Activated CD4-positive, alpha-beta T cell treated with anti-CD3 and anti-CD28 coated beads, Interleukin-2, Interleukin-6, amounts not matched to agents 100 ng/mL and 50 ng/mL, durations not matched to agents 16 hours and 8 hours (primary cell): ENCODE results near the gene ATP2C2.

Source experiments
- DNase-seq: peaks from one replicate; pipeline ENCODE4 v3.0.0-alpha.2; 2020

The ATP2C2 gene

DNA sequence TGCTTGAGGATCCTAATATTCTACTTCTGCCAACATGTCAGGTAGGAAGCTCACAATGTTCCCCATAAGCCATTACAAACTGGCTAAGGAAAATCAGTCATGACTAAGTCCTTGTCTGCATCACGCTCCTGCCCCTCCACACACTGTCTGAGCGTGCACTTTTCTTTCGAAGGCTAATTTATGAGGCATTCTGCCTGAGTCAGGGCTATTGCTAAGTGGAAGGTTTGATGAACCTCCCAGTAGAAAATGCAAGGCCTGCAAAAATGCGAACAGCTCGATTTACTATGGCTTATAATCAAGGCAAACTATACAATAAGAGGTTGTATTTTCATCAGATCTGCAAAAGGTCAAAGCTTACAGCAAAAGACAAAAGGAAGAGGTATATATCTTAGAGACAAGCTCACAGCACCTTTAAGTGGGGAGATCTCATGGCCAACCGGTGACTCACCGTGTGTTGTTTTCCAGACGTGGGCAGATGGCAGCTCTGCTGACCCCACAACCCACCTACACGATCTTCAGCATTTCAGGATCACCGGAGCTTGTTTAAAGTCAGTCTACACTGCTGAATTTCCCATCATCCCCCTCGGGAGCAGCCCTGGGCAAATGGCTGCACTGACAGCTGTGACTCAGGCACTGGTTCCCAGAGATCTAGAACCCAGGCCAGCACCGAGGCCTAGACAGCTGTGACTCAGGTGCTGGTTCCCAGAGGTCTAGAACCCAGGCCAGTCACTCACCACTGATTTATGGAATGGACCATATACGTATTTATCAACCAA lies 110.0 kb downstream of the ATP2C2 start:
- no peak for DNase-seq

DNA sequence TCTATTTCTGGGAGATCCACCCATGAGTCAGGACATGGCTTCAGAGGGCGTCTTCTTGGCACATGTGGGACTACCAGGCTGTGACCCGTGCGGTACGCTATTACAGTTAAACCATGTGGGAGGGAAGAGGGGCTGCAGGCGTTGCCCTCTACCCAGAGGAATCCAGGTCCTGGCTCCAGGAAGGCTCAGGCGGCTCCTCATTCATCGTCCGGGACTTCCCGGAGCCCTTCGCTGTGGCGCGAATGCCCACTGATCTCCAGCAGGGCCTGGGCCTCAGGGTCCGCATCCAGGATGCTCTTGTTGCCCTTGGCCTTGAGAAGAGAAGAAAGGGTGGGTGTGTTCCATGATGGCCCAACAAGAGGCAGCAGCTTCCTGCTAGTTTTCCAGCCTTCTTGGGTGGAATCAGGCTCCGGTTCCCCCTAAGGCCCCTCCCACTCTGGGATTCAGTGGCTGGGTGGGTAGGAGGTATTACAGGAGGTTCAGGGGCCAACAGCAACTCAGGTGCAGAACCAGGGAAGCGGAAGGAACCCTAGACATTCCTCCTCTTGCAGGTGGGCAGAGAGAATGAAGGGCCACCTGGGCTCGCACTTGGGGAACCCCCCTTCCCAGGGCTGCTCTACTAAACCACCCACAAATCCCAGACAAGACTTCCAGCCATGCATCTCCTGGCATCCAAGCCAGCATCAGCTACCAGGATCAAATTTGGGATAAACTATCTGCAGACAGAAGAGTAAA lies 111.5 kb downstream of the ATP2C2 start:
- DNase-seq = no peak

DNA sequence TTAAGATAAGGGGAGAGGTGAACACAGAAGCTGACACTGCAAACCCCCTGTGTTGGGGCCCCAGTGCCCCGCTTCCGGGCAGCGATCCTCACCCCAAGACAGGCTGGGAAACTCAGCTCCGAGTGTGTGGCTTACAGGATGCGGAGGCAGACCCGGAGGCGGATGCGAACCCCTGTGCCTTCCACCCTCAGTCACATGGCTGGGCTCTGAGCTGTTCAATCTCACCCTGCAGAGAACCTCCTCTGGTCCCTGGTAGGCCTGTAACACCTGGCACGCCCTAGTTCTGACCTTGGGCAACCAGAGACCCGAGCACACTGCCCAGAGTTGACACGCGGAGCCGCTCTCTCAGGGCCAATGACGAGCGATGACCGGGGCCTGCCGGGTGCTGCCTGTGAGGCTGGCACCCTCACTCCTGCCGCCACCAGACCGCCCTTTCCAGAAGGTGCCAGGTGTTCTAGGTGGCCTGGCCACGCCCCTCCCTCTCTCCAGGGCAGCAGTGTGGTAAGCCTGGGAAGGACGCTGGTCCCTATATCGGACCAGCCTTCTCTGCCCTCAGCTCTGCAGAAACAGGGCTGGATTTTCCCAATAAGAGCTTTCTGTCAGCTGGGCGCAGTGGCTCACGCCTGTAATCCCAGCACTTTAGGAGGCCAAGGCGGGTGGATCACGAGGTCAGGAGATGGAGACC lies 112.9 kb downstream of the ATP2C2 start:
- DNase-seq = no peak

DNA sequence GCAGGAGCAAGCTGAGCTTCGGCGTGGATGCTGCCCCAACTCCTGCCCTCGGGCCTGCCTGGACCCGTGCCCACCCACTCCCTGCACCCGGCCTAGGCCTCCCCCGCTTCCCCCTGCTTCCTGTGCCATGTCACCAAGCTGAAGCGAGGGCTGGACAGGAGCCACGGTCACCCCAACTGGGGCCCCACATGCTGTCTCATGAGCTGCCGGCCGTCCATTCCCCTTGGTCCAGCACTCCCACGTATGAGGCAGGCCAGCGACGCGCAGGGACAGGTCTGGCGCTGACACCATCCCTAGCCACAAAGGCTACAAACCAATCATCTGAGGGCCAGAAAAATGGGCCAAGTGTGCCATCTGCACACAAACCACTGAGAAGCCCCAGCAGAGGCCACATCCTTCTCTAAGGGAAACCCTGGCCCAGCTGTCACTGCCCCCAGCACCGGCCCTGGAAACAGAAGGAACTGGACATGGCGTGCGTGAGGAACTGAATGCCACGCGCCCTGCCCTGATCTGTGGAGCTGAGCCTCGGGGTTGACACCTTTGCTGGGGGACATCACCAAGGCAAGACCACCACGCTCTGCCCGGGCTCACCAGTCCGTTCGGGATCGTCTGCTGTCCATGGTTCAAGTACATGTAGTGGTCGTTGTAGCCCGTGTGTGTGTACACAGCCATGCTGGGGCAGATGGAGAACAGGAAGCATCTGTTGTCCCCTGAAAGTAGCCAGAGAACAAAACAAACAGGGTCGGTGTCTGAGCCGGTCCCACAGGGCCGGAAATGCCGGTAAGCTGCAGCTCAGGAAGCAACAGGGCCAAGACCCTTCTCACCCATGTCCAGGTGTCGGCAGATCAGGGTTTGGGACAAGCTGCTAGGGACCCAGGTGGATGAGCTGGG lies 113.9 kb downstream of the ATP2C2 start:
- DNase-seq = no peak

DNA sequence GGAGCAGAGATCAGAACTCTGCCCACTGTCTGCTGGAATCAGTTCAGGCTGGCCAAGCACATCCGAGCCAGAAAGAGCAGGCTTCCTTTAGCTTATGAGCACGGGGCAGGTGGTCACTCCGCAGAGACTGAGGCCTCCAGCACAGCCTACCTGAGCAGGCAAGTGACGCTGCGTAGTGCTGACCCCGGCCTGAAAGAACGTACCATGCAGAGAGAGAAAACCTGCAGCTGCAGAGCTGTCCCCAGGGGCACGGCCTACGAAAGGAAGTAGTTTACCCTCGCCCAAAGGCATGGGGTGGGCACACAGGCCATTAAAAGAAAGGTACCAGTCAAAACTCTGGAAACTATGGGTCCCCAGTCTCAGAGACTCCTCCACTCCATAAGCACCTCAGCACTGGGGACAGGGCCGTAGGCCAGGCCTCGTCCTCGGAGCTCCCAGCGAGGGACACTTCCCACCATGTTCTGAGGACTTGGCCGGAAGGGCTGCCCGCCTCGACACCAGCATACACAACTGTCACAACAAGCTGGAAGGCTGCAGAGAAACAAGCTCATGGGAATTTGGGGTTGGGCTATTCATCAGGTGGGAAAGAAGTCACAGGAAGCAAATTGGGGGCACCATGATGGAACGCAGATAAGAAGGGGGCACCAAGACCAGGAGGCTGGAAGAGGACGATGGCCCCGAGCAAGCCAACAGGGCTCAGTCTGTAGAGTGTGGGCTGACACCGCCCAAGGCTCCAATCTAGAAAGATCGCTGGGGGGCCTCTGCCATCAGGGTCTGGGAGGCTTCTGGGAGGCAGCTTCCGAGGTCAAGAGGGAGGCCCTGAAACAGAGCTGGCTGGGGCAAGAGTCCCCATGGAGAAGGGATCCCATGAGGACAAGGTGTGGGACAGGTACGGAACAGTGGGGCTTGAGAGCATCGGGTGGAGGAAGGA lies 114.9 kb downstream of the ATP2C2 start:
- no peak for DNase-seq

DNA sequence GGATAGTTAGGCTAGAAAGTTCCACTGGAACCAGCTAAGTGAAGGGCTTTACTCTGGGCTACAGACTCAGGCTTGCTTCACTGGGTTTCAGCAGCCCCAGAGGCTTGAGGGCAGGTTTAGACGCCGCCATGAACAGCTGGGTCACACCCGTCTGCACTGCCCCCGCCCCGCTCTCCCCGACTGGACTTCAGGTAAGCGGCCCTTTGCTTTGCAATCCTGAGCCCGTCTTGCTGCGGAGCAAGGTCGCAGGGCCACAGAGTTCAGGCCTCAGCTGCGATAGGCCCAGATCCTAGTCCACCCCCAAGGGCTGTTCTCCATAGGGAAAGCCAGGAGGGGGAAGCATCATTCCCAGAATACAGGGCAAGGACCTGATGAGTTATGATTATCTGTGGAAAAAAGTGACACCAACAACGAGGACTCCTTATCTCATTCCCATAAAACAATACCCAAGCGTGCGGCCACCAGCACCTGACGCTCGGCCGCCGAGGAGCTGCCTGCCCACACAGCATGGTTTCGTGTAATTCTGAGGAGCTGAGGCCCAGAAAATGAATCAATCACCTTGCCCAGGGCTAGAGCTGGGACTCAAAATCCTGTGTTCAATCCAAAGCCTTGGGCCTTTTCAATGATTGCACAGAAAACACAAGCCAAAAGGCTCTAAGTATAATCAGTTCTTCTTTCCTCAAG lies 115.7 kb downstream of the ATP2C2 start:
- no peak for DNase-seq

DNA sequence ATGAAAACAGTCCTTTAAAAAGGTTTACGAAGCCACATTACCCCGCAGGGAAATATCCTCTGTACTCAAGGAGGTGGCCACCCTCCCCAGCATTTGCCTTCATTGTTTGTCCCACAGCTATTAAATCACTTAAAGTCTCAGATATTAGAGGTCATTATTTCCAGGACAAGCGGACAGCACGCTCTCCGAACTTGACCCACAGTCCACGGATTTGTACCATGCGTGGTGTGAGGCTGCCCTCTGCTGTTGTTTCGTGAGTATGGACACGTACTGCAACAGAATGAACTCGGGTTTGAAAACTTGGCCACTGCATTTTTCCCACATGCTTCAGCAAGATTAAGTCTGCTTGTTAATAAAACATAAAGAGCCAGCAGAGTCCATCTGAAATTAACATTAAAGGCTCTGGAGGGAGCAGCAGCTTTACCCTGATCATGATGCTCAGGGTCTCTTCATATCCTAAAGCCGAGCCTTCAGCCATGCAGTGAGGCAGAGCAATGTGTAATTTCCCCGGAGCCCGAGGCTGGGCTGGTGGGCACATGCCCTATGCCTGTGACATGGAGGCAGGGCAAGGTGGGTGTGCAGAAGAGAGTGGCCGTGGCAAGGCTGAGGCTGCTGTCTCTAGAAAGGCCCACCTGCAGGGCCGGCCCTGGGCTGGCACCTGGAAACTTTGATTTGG lies 116.4 kb downstream of the ATP2C2 start:
- DNase-seq = peak; percentile 15

DNA sequence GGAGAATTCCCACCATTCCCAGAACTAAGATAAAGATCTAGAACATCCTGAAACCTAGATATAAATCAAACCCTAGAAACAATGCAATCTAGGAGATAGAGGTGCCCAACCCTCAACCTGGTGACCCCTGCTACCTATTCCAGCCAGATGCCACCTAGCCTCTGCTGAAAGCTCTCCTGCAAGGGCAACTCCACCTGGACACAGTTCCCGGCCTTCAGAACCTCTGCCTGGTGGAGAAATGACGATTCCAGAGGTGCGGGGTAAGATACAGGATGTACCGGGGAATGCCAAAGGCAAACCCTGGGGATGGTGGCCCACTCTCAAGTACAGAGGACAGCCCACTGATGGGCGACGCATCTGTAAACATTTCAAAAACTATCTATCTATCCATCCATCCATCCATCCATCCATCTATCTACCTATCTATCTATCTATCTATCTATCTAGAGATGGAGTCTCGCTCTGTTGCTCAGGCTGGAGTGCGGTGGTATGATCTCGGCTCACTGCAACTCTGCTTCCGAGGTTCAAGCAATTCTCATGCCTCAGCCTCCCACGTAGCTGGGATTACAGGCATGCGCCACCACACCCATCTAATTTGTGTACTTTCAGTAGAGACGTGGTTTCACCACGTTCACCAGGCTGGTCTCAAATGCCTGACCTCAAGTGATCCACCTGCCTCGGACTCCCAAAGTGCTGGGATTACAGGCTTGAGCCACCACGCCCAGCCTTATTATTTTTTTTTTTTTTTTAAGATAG lies 117.1 kb downstream of the ATP2C2 start:
- DNase-seq = no peak

DNA sequence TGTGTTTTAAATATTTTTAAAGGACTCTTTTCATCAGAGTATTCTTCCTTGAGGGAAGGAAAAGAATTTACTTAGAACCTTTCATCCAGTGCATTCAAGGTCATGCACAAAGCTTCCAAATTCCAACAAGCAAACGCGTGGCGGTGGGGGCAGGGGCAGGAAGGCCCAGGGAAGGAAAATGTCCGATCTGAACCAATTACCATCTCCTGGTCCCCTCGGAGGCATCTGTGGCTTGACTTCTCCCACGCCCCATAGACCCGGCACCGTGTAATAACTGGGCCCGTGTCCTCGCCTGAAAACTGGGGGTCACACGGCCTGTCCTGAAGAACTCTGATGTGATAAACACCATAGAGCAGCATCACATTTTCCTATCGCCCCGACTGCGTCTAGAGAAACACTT lies 117.8 kb downstream of the ATP2C2 start:
- DNase-seq = no peak

DNA sequence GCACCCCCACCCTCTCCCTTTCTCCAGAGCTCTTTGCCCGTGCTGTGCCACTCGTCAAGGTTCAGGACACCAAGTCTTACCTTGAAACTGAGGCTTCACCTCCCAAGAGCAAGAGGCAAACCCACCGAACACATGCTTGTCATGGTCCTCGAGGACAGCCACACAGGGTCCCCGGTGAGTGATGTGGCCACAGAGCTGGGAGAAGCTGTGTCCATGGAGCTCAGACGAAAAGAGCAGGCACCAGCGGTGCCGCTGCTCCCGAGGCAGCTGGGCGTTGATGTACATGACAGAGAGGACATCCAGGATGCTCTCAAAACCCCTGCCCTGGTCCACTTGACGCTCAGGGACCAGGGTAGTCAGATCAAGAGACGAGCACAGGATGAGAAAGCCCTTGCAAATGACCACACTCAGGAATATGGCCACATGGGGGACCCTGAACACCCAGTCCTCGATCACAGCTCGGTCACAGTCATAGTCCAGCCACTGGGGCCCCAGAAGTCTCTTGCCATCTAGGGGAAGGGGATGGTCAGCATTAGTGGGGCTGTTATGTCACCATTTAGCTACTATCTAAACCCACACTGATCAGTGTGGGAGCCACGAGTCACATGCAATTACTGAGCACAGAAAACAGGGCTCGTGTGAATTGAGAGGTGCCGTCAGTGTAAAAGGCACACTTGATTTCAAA lies 118.4 kb downstream of the ATP2C2 start:
- no peak for DNase-seq

DNA sequence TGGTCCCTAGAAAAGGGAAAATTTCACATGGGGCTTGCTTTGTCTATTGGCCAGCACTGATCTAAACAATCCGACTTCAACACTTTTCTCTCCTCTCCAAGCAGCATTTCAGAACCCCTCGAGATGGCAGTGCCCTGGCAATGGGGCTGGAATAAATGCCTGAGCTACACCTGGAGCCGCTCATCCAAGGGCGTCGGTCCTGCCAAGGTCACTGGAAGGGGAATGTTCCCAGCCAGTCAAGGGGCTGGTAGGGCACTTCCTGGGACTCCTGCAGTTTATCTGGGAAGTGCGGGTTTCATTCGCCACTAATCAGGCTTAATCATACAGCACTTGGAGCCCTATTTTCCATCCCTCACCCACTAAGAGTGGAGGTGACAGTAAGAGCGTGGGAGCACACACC lies 119.0 kb downstream of the ATP2C2 start:
- no peak for DNase-seq

DNA sequence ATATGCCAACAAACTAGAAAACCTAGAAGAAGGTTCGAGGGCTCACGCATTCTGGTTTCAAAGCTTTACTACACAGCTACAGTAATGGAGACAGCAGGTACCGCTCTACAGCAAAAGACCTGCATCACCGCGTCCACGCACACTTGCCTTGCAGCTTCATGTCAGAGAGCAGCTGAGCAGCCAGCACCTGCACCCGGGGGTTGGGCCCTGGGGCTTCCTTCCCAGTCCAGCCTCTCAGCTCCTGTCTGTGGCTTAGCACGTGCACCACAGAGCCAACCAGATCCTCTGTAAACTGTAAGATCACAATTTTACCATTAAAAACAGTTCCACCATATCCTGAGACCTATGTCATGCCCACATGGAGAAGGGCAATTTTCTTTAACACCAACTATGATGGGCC lies 120.8 kb downstream of the ATP2C2 start:
- DNase-seq = no peak

DNA sequence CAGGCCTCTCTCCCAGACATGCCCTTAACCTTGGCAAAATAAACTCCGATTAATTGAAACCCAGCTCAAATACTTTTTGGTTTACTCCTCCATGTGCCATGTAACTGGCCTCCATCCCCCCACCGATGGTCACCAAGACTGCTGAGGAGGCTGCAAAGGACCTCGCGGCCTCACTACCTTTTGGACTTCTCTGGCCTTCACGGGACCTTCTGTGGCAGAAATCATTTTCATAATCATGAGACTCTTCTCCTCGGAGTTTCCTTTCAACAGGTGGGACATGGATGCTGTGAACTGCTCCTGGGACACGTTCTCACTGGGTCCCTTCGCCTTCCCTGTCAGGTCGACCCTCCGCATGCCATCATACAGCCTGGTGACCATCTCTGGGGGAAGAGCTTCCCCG lies 127.2 kb downstream of the ATP2C2 start:
- no peak for DNase-seq

DNA sequence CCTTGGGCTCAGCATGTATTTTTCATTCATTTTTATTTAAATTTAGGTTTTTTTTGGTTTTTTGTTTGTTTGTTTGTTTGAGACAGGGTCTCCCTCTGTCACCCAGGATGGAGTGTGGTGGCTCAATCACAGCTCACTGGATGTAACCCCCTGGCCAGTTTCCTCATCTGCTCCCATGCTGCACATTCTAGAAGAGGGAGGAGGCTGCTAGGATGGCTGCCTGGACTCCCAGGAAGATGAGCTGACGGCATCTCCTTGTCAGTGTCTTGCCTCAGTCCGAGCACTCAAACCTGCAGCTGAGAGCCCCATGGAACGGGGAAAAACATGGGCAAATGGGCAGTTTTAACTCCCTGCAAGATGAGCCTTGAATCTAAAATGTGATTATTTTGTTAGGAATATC lies 128.7 kb downstream of the ATP2C2 start:
- no peak for DNase-seq

DNA sequence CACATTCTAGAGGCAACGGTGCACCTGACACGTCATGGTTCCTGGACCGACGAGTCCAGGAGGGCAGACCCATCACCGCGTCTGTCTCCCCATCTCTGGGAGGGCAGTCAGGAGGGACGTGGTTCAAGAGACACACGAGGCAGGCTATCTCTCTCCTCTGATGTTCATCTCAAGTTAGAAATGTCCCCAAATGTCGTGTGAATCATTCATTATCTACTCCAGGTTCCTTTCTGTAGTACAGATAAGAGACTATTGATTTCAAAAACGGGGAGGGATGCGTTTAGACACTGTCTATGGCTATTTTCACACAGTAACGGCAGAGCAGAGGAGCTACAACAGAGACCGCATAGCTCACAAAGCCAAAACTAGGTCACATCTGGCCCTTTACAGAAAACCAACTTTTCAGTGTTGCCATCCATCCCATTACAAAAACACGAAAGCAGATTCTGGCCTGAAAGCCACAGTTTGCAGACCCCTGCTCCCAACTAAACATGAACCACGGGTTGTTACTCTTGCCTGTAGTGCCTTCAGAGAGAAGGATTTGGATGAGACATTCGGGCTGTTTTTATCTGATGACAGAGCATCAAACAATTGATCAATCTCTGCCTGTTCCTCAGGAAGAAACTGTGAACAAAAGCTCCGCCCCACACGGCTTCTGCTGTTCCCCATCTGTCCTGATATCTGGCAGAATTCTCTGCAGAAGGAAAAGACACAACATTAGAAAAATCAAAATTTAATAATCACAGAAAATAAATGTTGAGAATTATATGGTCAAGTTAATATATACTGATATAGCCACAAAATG lies 129.3 kb downstream of the ATP2C2 start:
- no peak for DNase-seq

DNA sequence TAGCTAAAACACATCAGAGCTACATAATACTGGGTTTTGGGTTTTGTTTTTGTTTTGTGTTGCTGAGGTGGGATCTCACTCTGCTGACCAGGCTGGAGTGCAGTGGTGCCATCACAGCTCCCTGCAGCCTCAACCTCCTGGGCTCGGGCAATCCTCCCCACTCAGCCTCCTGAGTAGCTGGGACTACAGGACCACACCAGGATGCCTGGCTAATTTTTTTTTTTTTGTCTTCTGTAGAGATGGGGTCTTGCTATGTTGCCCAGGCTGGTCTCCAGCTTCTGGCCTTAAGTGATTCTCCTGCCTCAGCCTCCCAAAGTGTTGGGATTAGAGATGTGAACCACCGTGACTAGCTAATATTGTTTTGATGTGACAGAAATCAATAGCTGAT lies 129.9 kb downstream of the ATP2C2 start:
- DNase-seq = no peak

DNA sequence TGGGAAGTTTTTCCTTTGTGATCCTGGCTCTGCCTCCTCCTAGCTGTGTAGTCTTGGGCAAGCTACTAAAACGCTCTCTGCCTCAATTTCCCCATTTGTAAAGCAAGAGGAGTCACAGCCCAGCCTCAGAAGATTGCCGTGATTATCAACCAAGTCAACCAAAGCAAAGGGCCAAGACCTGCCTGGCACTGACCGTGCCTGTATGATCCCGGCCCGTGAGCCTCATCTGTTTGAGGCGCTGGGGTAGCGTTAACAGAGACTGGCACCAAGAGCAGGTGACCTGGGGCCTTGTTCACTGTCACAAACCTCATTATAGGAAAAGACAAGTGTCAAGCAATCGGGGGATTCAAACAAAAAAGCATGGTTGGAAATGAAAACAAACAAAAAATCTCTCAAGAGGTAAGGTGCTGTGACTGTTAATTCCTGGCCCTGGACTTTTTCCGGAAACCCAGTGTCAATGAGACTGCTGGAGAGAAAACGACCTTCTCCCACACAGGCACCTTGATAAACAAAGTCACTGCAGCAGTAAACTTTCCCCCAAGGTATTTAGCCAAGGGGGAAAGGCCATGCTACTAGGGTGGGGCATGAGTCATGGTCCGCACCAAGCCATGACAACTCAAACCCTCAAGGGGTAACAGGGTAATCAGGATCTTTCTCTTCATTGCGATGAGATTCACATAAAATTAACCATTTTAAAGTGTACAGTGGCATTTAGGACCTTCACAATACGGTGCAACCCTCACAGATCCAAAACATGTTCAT lies 130.7 kb downstream of the ATP2C2 start:
- no peak for DNase-seq

DNA sequence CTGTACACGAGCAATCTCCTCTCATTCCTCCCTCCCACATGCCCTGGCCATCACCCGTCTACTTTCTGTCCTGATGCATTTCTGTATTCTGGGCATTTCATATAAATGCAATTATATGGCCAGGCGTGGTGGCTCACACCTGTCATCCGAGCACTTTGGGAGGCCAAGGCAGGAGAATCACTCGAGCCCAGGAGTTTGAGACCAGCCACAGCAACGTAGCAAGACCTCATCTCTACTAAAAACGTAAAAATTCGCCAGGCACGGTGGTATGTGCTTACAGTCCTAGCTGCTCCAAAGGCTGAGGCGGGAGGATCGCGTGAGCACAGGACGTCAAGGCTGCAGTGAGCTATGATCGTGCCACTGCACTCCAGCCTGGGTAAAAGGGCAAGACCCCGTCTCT lies 131.3 kb downstream of the ATP2C2 start:
- no peak for DNase-seq
